SK-N-SH treated with all-trans-retinoic acid at 6 μM for 48 hours (cell line): Measurements from ENCODE around the gene TCERG1L.

Experiments
- ATAC-seq: fragments of 200-7000 bp; cut with Tn5 transposase; 3 replicates; pipeline ENCODE4 v1.9.1; 2020; ENCODE audit warnings: mild to moderate bottlenecking, moderate library complexity
- ARNTL ChIP-seq: fragments of 450-650 bp; formaldehyde crosslinking; IDR thresholded peaks from 2 replicates; pipeline ENCODE4 v1.5.0; 2020; ENCODE audit warnings: low read depth, mild to moderate bottlenecking, moderate library complexity, borderline replicate concordance
- BACH2 ChIP-seq: fragments of 250-450 bp; sonication (Bioruptor Pico); IDR thresholded peaks from 2 replicates; pipeline ENCODE4 v1.9.0; 2021; ENCODE audit warnings: mild to moderate bottlenecking, borderline replicate concordance
- CREB5 ChIP-seq: fragments of 250-450 bp; sonication (Bioruptor Pico); IDR thresholded peaks from 2 replicates; pipeline ENCODE4 v1.5.1; 2020; ENCODE audit warnings: low read depth, mild to moderate bottlenecking, moderate library complexity
- CSDC2 ChIP-seq: fragments of 250-450 bp; sonication (Bioruptor Pico); IDR thresholded peaks from 2 replicates; pipeline ENCODE4 v1.5.0; 2020; ENCODE audit warnings: mild to moderate bottlenecking, moderate library complexity
- CSRNP3 ChIP-seq: fragments of 250-450 bp; sonication (Bioruptor Pico); IDR thresholded peaks from 2 replicates; pipeline ENCODE4 v1.5.1; 2021; ENCODE audit warnings: mild to moderate bottlenecking, moderate library complexity
- ESRRG ChIP-seq: fragments of 250-450 bp; sonication (Bioruptor Pico); IDR thresholded peaks from 2 replicates; pipeline ENCODE4 v1.6.1; 2021; ENCODE audit warnings: mild to moderate bottlenecking
- ISL1 ChIP-seq: fragments of 250-450 bp; sonication (Bioruptor Pico); IDR thresholded peaks from 2 replicates; pipeline ENCODE4 v2.1.2; 2022; ENCODE audit warnings: mild to moderate bottlenecking, moderate library complexity
- OSR1 ChIP-seq: fragments of 250-450 bp; sonication (Bioruptor Pico); IDR thresholded peaks from 2 replicates; pipeline ENCODE4 v1.8.0; 2022; ENCODE audit warnings: moderate library complexity, mild to moderate bottlenecking, inconsistent platforms
- PATZ1 ChIP-seq: fragments of 250-450 bp; sonication (Bioruptor Pico); IDR thresholded peaks from 2 replicates; pipeline ENCODE4 v1.8.0; 2020; ENCODE audit warnings: mild to moderate bottlenecking, moderate library complexity, borderline replicate concordance
- POU6F1 ChIP-seq: fragments of 250-450 bp; sonication (Bioruptor Pico); IDR thresholded peaks from 2 replicates; pipeline ENCODE4 v1.8.0; 2021; ENCODE audit warnings: low read depth, mild to moderate bottlenecking, moderate library complexity, borderline replicate concordance
- PPARA ChIP-seq: fragments of 250-450 bp; sonication (Bioruptor Pico); IDR thresholded peaks from 2 replicates; pipeline ENCODE4 v1.5.0; 2020; ENCODE audit warnings: mild to moderate bottlenecking, borderline replicate concordance
- RARB ChIP-seq: fragments of 250-450 bp; sonication (Bioruptor Pico); IDR thresholded peaks from 2 replicates; pipeline ENCODE4 v1.8.0; 2021; ENCODE audit warnings: mild to moderate bottlenecking, moderate library complexity
- SNAI2 ChIP-seq: fragments of 250-450 bp; sonication (Bioruptor Pico); IDR thresholded peaks from 2 replicates; pipeline ENCODE4 v1.5.0; 2020; ENCODE audit warnings: mild to moderate bottlenecking, moderate library complexity
- TCF4 ChIP-seq: fragments of 250-450 bp; sonication (Bioruptor Pico); IDR thresholded peaks from 2 replicates; pipeline ENCODE4 v1.8.0; 2021; ENCODE audit warnings: mild to moderate bottlenecking, moderate library complexity, borderline replicate concordance
- TOX ChIP-seq: fragments of 250-450 bp; sonication (Bioruptor Pico); IDR thresholded peaks from 2 replicates; pipeline ENCODE4 v1.8.0; 2021; ENCODE audit warnings: mild to moderate bottlenecking, moderate library complexity, borderline replicate concordance
- TSHZ2 ChIP-seq: fragments of 250-450 bp; sonication (Bioruptor Pico); IDR thresholded peaks from 2 replicates; pipeline ENCODE4 v1.5.0; 2020; ENCODE audit warnings: mild to moderate bottlenecking, moderate library complexity
- ZC3H10 ChIP-seq: fragments of 250-450 bp; sonication (Bioruptor Pico); IDR thresholded peaks from 2 replicates; pipeline ENCODE4 v1.5.1; 2021; ENCODE audit warnings: mild to moderate bottlenecking, moderate library complexity
- ZFP3 ChIP-seq: fragments of 250-450 bp; sonication (Bioruptor Pico); IDR thresholded peaks from 2 replicates; pipeline ENCODE4 v1.5.0; 2020; ENCODE audit warnings: mild to moderate bottlenecking, moderate library complexity
- ZFP30 ChIP-seq: fragments of 450-650 bp; formaldehyde crosslinking; IDR thresholded peaks from 2 replicates; pipeline ENCODE4 v1.5.0; 2022; ENCODE audit warnings: mild to moderate bottlenecking, moderate library complexity
- ZNF565 ChIP-seq: fragments of 450-650 bp; formaldehyde crosslinking; conservative IDR thresholded peaks from 2 replicates; pipeline ENCODE4 v1.5.0; 2020; ENCODE audit warnings: low read depth, mild to moderate bottlenecking, moderate library complexity
- ZNF70 ChIP-seq: fragments of 450-650 bp; formaldehyde crosslinking; IDR thresholded peaks from 2 replicates; pipeline ENCODE4 v1.5.0; 2020; ENCODE audit warnings: mild to moderate bottlenecking, moderate library complexity
- ZNF8 ChIP-seq: fragments of 450-650 bp; formaldehyde crosslinking; IDR thresholded peaks from 2 replicates; pipeline ENCODE4 v1.5.0; 2020; ENCODE audit warnings: mild to moderate bottlenecking, moderate library complexity

The TCERG1L gene

GRCh38 chr10:131056091-131056579 lies 255.4 kb downstream of the TCERG1L start (continued):
- TF ChIP-seq CREB5 (CRISPR knock-in tag) (no peak), ZFP3 (no peak)

- no peak for TF ChIP-seq ZNF565 (CRISPR knock-in tag)
- ATAC-seq, result no peak
These were observed 256.1 kb downstream of the TCERG1L start for GRCh38 chr10:131055437-131055836.

GRCh38 chr10:131053192-131053591 lies 258.3 kb downstream of the TCERG1L start:
- no peak for ATAC-seq
- no peak for TF ChIP-seq PATZ1
- TF ChIP-seq ARNTL (CRISPR knock-in tag), result no peak
- no peak for TF ChIP-seq PPARA (CRISPR knock-in tag)
- no peak for TF ChIP-seq POU6F1 (CRISPR knock-in tag)
- no peak for TF ChIP-seq CSDC2 (CRISPR knock-in tag)
- TF ChIP-seq TCF4 (CRISPR knock-in tag), result no peak
- no peak for TF ChIP-seq OSR1 (CRISPR knock-in tag)
- TF ChIP-seq ZFP30 (CRISPR knock-in tag), result no peak
- TF ChIP-seq ISL1 (CRISPR knock-in tag), result no peak
- TF ChIP-seq ESRRG (CRISPR knock-in tag), result no peak
- no peak for TF ChIP-seq SNAI2 (CRISPR knock-in tag)
- no peak for TF ChIP-seq CSRNP3 (CRISPR knock-in tag)
- TF ChIP-seq ZNF565 (CRISPR knock-in tag), result no peak
- no peak for TF ChIP-seq TSHZ2 (CRISPR knock-in tag)
- no peak for TF ChIP-seq ZNF70 (CRISPR knock-in tag)
- TF ChIP-seq ZFP3, result no peak
- TF ChIP-seq BACH2, result no peak
- TF ChIP-seq RARB (CRISPR knock-in tag), result no peak
- no peak for TF ChIP-seq TOX
- TF ChIP-seq ZNF8 (CRISPR knock-in tag), result no peak

GRCh38 chr10:131050162-131050766 lies 261.3 kb downstream of the TCERG1L start:
- TF ChIP-seq ZC3H10, result no peak
- no peak for TF ChIP-seq POU6F1 (CRISPR knock-in tag)
- TF ChIP-seq SNAI2 (CRISPR knock-in tag), result no peak
- no peak for TF ChIP-seq ZNF565 (CRISPR knock-in tag)
- TF ChIP-seq PATZ1, result no peak
- TF ChIP-seq ESRRG (CRISPR knock-in tag), result no peak
- TF ChIP-seq, all 23 proteins: peak for 0
- no peak for ATAC-seq
